Measurements from ENCODE around the gene MYO3B.

DNA sequence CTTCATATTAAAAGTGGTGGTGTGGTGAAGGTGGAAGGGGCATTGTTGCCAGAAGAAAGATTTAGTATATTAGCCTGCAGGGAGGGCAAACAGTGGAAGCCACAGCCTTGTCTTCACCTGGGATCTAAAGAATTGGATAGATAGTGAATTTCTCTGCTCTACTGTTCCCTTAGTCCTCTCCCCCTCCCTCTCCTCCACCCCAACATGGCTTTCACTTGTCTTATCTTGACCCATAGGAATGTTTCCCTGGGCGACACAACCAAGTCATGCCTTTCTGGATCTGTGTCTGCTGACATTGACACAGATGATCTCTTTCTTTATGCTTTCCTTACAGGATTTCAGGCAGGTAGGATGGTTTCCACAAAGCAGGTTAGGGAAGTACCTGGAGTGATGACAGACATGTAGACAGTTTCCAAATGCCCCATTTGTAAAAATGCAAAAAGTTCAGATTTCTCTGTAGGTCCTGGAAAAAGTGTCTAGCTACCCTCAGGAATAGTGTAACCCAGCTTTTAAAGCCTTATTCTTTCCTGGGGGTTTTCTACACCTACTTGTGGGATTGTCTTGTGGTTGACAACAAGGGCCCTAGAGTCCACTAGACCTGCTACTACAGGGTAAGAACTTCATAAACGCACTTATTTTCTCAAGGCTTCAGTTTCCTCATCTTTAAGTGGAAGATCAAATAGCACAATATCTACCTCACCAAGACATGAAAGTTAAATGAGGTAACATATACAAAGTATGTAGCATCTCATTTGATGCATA, 353.0 kb downstream of the MYO3B start:
- TF ChIP-seq, protein P1, sequence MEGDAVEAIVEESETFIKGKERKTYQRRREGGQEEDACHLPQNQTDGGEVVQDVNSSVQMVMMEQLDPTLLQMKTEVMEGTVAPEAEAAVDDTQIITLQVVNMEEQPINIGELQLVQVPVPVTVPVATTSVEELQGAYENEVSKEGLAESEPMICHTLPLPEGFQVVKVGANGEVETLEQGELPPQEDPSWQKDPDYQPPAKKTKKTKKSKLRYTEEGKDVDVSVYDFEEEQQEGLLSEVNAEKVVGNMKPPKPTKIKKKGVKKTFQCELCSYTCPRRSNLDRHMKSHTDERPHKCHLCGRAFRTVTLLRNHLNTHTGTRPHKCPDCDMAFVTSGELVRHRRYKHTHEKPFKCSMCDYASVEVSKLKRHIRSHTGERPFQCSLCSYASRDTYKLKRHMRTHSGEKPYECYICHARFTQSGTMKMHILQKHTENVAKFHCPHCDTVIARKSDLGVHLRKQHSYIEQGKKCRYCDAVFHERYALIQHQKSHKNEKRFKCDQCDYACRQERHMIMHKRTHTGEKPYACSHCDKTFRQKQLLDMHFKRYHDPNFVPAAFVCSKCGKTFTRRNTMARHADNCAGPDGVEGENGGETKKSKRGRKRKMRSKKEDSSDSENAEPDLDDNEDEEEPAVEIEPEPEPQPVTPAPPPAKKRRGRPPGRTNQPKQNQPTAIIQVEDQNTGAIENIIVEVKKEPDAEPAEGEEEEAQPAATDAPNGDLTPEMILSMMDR (conservative IDR thresholded peaks at IDR 0.05; ENCODE audit: low read length) = no peak
- no peak for TF ChIP-seq EZH2phosphoT487 (IDR thresholded peaks at IDR 0.05; ENCODE audit: borderline replicate concordance, low read depth, low read length)
